Cardiac muscle cell (in vitro differentiated cells and primary cell): ENCODE results near the gene PTPRM. TPM values are rescaled to one million over a fixed set of nuclear protein-coding genes. Genes with fewer than 3 reads are reported as not detected.

Experiments used
- DNase-seq, 2 donors: peaks; one replicate each; pipeline versions ENCODE4 v3.0.0 to v3.0.0-alpha.2; 2010 to 2017; ENCODE audit warnings: low read depth in 1 of 2, low spot score in 1 of 2
- H3K27ac ChIP-seq: fragments of 200-600 bp; sonication (generic); 2 replicates; pipeline ENCODE4 v1.5.1; 2016
- H3K27me3 ChIP-seq: fragments of 200-600 bp; sonication (generic); 2 replicates; pipeline ENCODE4 v1.6.0; 2016; ENCODE audit warnings: control low read depth
- H3K36me3 ChIP-seq: fragments of 200-600 bp; sonication (generic); 2 replicates; pipeline ENCODE4 v1.5.1; 2016; ENCODE audit warnings: control low read depth
- H3K4me1 ChIP-seq: fragments of 200-600 bp; sonication (generic); 2 replicates; pipeline ENCODE4 v1.8.1; 2017; ENCODE audit warnings: low read depth, mild to moderate bottlenecking, mixed run types
- H3K4me3 ChIP-seq: fragments of 200-600 bp; sonication (generic); 2 replicates; pipeline ENCODE4 v1.5.1; 2016; ENCODE audit warnings: mild to moderate bottlenecking
- H3K9me3 ChIP-seq: fragments of 200-600 bp; sonication (generic); 2 replicates; pipeline ENCODE4 v1.5.1; 2017; ENCODE audit warnings: low read depth, mild to moderate bottlenecking, control low read depth
- CTCF ChIP-seq: IDR thresholded peaks from 2 replicates; pipeline ENCODE4 v1.5.1; 2012; ENCODE audit warnings: low read depth, mild to moderate bottlenecking, low read length
- polyA plus RNA-seq: library from polyadenylated mRNA; unstranded; fragments of >200 nt; fragmentation: Nextera tagmentation; extraction: Ambion mirVana; gene quantifications from 2 replicates; pipeline ENCODE4 v1.2.1, GENCODE V29; 2016
- total RNA-seq: library from RNA; depleted of rRNA; stranded (reverse); fragments of >200 nt; gene quantifications from 2 replicates; pipeline ENCODE4 v1.2.3, GENCODE V29; 2016

The PTPRM gene
- total and polyA plus RNA-seq, 2 experiments from 2014 or later = 26.5 to 48.8 TPM

- H3K27ac ChIP-seq = no peak overlapping the region
- no peak for TF ChIP-seq CTCF
- no peaks in the 10 kb centered on the region for H3K36me3 ChIP-seq
- H3K27me3 ChIP-seq = no peaks in the 10 kb centered on the region
- no peak for DNase-seq
- peaks cover 3% of the 10 kb centered on the region for H3K9me3 ChIP-seq
- no peak overlapping the region for H3K4me3 ChIP-seq
- H3K4me1 ChIP-seq = peaks cover 9% of the 10 kb centered on the region
Measured at GRCh38 chr18:7839548-7839947, 272.4 kb downstream of the PTPRM start.

- Histone ChIP-seq H3K4me3 (no peak overlapping the region), H3K27ac (peak overlapping the region; percentile 76), H3K9me3 (peaks cover 3% of the 10 kb centered on the region), H3K27me3 (no peaks in the 10 kb centered on the region), H3K4me1 (peaks cover 9% of the 10 kb centered on the region), H3K36me3 (no peaks in the 10 kb centered on the region)
- DNase-seq = no peak
- no peak for TF ChIP-seq CTCF
Measured at GRCh38 chr18:7840411-7840810, 273.3 kb downstream of the PTPRM start.

GRCh38 chr18:7844017-7844416 lies 276.9 kb downstream of the PTPRM start:
- no peaks in the 10 kb centered on the region for H3K36me3 ChIP-seq
- H3K4me3 ChIP-seq = no peak overlapping the region
- peak in 1 of 2 donors; percentile 39 for DNase-seq
- no peaks in the 10 kb centered on the region for H3K27me3 ChIP-seq
- no peak for TF ChIP-seq CTCF
- peaks cover 9% of the 10 kb centered on the region for H3K4me1 ChIP-seq
- H3K9me3 ChIP-seq = peaks cover 3% of the 10 kb centered on the region
- H3K27ac ChIP-seq = no peak overlapping the region

- Histone ChIP-seq H3K27ac (no peak overlapping the region), H3K27me3 (no peaks in the 10 kb centered on the region), H3K4me3 (no peak overlapping the region), H3K4me1 (peaks cover 11% of the 10 kb centered on the region), H3K36me3 (no peaks in the 10 kb centered on the region), H3K9me3 (peaks cover 3% of the 10 kb centered on the region)
- no peak for DNase-seq
- TF ChIP-seq CTCF = no peak
Measured at GRCh38 chr18:7844418-7844817, 277.3 kb downstream of the PTPRM start.

GRCh38 chr18:7846335-7846734 lies 279.2 kb downstream of the PTPRM start:
- no peak for TF ChIP-seq CTCF
- H3K4me3 ChIP-seq = no peak overlapping the region
- H3K36me3 ChIP-seq = no peaks in the 10 kb centered on the region
- H3K27me3 ChIP-seq = no peaks in the 10 kb centered on the region
- peak overlapping the region; percentile 53 for H3K27ac ChIP-seq
- H3K9me3 ChIP-seq = peaks cover 3% of the 10 kb centered on the region
- DNase-seq = peak in 1 of 2 donors; percentile 18
- H3K4me1 ChIP-seq = peaks cover 13% of the 10 kb centered on the region
